ENCODE results near the gene ACTMAP. TPM values are rescaled to one million over a fixed set of nuclear protein-coding genes. Genes with fewer than 3 reads are reported as not detected.

ACTMAP gene
- total RNA-seq, 4 donors from 2014 or later: 3.3 to 8.5 (median 4.5) TPM

DNA sequence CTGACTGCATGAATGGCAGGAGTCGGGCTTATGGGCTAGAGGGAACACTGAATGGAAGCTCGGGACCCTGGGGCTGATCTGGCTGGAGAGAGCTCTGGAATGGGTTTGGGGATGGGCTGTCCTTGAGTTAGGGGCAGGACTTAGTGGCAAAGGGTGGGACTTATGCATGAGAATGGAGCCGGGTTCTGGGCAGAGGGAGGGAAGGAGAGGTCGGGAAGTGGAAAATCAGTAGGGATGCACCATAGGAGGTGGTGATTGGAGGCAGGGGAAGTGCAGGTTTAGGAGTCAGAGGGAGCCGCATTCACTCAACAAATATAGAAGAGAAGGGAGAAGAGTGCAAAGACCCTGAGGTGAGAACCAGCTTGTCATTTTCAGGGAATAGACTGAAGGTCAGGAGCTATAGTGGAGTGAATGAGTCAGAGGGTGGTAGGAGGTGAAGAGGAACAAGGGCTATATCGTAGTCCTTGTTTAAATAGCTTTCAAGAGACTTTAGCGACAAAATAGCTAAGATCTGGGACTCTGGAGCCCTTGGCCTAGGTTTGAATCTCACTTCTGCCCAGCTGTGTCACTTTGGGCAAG, 28.5 kb upstream of the ACTMAP start:
- H3K36me3 ChIP-seq: no peaks in the 10 kb centered on the region
- DNase-seq: no peak
- no peaks in the 10 kb centered on the region for H3K27me3 ChIP-seq
- intact Hi-C loops (cut with DNase I): no loop called here
- H3K4me3 ChIP-seq (replicated peaks in 1 of 3): peak overlapping the region; percentile 2 to 63 (median 50)
- H3K27ac ChIP-seq: peak overlapping the region; percentile 64 to 88 (median 70)
- H3K9me3 ChIP-seq: no peaks in the 10 kb centered on the region
- peaks cover 12 to 14% of the 10 kb centered on the region in 2 donors for H3K4me1 ChIP-seq
- 10 to 12% methylated on average over 7 of the region's 7 CpGs for whole genome bisulfite sequencing, 2 donors
- TF ChIP-seq, protein P1, sequence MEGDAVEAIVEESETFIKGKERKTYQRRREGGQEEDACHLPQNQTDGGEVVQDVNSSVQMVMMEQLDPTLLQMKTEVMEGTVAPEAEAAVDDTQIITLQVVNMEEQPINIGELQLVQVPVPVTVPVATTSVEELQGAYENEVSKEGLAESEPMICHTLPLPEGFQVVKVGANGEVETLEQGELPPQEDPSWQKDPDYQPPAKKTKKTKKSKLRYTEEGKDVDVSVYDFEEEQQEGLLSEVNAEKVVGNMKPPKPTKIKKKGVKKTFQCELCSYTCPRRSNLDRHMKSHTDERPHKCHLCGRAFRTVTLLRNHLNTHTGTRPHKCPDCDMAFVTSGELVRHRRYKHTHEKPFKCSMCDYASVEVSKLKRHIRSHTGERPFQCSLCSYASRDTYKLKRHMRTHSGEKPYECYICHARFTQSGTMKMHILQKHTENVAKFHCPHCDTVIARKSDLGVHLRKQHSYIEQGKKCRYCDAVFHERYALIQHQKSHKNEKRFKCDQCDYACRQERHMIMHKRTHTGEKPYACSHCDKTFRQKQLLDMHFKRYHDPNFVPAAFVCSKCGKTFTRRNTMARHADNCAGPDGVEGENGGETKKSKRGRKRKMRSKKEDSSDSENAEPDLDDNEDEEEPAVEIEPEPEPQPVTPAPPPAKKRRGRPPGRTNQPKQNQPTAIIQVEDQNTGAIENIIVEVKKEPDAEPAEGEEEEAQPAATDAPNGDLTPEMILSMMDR (IDR thresholded peaks at IDR 0.05): no peak

DNA sequence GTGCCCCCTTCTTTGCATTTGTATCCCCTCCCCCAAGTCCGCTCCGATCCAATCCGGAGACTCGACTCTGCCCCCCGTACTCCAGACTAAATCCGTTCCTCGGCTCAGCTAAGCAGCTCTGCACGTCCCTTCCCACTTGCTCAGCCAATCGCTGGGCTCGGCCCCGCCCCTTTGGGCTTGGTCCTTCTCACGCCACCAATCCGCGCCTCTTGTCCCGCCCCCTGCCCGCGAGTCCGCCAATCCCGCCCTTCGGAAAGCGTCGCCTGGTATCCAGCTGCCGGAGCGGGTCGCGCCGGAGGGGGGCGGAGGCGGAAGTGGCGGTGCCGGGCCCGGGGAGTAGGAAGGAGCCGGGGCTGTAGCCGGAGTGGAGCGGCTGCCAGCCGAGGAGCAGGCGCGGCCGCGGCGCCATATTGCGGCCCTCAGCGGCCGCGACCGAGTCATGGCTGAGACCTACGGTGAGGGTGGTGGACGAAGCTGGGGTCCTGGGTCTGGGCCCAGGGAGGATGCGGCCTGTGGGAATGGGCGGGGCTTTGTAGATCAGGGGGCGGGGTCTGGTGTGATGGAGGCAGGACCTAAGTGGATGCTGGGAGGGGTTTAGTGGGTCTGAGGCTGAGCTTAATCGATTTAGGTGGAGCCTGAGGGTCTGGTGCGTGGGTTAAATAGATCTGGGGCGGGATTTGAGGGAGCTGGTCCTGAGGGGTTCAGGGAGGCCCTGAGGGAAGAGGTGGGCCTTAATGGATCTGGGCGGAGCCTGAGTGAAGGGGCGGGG, 27.8 kb upstream of the ACTMAP start, which contains the start of gene RAB4B:
Gene RAB4B (plus strand): TSS at position 311 of the 769 bp plus-strand sequence. CDS start 129 bp downstream, at position 440.
- no peaks in the 10 kb centered on the region for H3K36me3 ChIP-seq
- peaks cover 12 to 14% of the 10 kb centered on the region in 2 donors for H3K4me1 ChIP-seq
- 0 to 1% methylated on average over 35 to 52 of the region's 56 CpGs for whole genome bisulfite sequencing, 2 donors
- intact Hi-C loops (cut with DNase I): no loop called here
- no peaks in the 10 kb centered on the region for H3K9me3 ChIP-seq
- peak; percentile 56 to 75 for TF ChIP-seq POLR2A (IDR thresholded peaks at IDR 0.05)
- TF ChIP-seq, protein P1 (IDR thresholded peaks at IDR 0.05): peak in 3 of 6 experiments; percentile 14 to 25 (median 21)
- peak within 1 kb of the TSS; percentile 64 to 88 (median 88) for H3K27ac ChIP-seq
- no peaks in the 10 kb centered on the region for H3K27me3 ChIP-seq
- peak within 1 kb of the TSS; percentile 2 to 63 (median 50) for H3K4me3 ChIP-seq (replicated peaks in 1 of 3)
- DNase-seq: peak; percentile 100

DNA sequence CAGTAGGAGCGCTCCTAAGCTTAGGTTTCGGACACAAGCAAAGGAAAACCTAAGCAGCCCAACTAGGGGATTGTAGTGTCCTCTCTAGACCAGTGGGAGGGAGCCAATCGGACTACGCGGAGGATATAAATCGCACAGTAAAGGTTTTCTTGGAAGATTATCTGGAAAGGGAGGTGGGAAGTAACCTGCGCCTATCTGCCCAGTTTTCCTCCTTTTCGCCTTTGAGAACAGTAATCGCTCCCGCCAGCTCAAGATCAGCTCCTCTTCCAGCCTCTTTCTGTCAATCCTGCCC, 27.3 kb upstream of the ACTMAP start:
- Histone ChIP-seq H3K27ac (peak overlapping the region; percentile 62 to 88 (median 88)), H3K9me3 (no peaks in the 10 kb centered on the region), H3K4me3 (replicated peaks in 1 of 3) (peak overlapping the region in 2 of 3 donors; percentile 31 to 63), H3K4me1 (peaks cover 12 to 14% of the 10 kb centered on the region in 2 donors), H3K27me3 (no peaks in the 10 kb centered on the region), H3K36me3 (no peaks in the 10 kb centered on the region)
- WGBS, 2 donors: 0% methylated on average over 10 of the region's 10 CpGs
- no peak for DNase-seq
- intact Hi-C loops (cut with DNase I): no loop called here
- TF ChIP-seq, protein P1 (IDR thresholded peaks at IDR 0.05): no peak
- no peak for TF ChIP-seq POLR2A (IDR thresholded peaks at IDR 0.05)

DNA sequence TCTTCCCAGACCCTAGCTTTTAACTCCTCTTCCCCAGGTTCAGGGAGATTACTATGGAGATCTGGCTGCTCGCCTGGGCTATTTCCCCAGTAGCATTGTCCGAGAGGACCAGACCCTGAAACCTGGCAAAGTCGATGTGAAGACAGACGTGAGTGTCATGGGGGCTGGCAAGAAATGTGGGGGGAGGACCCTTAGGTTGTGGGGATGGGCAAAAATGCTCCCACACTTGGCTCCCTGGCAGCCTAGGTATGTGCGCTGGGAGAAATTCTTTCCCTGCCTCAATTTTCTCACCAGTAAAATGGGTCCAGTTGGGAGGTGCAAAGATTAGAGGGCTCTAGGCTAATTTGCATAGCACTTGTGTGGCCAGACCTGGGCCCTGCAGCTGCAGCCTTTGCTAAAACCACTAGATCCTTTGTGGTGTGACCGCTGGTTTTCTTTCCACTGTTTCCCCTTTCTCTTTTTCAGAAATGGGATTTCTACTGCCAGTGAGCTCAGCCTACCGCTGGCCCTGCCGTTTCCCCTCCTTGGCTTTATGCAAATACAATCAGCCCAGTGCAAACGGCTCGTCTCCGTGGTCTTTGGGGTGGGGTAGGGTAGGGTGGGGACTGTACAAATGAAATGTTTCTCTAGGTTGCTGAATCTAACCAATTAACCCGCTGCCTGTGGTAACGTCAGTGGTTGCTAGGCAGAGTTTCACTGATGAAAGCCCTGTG, 26.8 kb upstream of the ACTMAP start:
- H3K27me3 ChIP-seq: no peaks in the 10 kb centered on the region
- peak overlapping the region; percentile 62 to 88 (median 88) for H3K27ac ChIP-seq
- H3K36me3 ChIP-seq: no peaks in the 10 kb centered on the region
- peak overlapping the region in 2 of 3 donors; percentile 31 to 63 for H3K4me3 ChIP-seq (replicated peaks in 1 of 3)
- H3K9me3 ChIP-seq: no peaks in the 10 kb centered on the region
- TF ChIP-seq POLR2A (IDR thresholded peaks at IDR 0.05): no peak
- intact Hi-C loops (cut with DNase I): no loop called here
- 14 to 17% methylated on average over 13 of the region's 13 CpGs for WGBS, 2 donors
- DNase-seq: peak; percentile 91 to 92
- H3K4me1 ChIP-seq: peaks cover 12 to 14% of the 10 kb centered on the region in 2 donors

DNA sequence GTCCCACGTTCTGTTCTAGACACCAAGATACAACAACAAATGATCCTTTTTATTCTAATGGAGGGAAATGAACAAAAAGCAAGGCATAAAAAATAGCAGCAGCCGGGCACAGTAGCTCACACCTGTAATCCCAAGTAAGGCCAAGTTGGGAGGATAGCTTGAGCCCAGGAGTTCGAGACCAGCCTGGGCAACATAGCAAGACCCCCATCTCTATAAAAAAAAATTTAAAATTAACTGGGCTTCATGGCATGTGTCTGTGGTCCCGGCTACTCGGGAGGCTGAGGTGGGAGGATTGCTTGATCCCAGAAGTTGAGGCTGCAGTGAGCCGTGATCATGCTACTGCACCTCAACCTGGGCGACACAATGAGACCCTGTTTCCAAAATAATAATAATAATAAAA, 26.1 kb upstream of the ACTMAP start:
- no peak overlapping the region for H3K27ac ChIP-seq
- peaks cover 12 to 14% of the 10 kb centered on the region in 2 donors for H3K4me1 ChIP-seq
- H3K9me3 ChIP-seq: no peaks in the 10 kb centered on the region
- no peaks in the 10 kb centered on the region for H3K36me3 ChIP-seq
- no peak for DNase-seq
- TF ChIP-seq, protein P1 (IDR thresholded peaks at IDR 0.05): no peak
- TF ChIP-seq POLR2A (IDR thresholded peaks at IDR 0.05): no peak
- intact Hi-C loops (cut with DNase I): no loop called here
- no peak overlapping the region for H3K4me3 ChIP-seq (replicated peaks in 1 of 3)
- WGBS, 2 donors: 76 to 78% methylated on average over 7 of the region's 7 CpGs
- no peaks in the 10 kb centered on the region for H3K27me3 ChIP-seq

All from thyroid gland (tissue), 4 donors.